Activated CD4-positive, alpha-beta memory T cell treated with anti-CD3 and anti-CD28 coated beads for 36 hours (primary cell): ENCODE results near the gene SFT2D2. TPM values are rescaled to one million over a fixed set of nuclear protein-coding genes. Genes with fewer than 3 reads are reported as not detected.

Experiments used
- CTCF ChIA-PET: fragments of 350-600 bp; sonication (Branson Sonifier 250); formaldehyde crosslinking; loops from one replicate; lab custom pipeline; 2021; ENCODE audit warnings: antibody characterized with exemption, inconsistent platforms; lab: Charles Lee
- POLR2A ChIA-PET: fragments of 350-600 bp; sonication (Branson Sonifier 250); formaldehyde crosslinking; loops from one replicate; lab custom pipeline; 2021; ENCODE audit warnings: antibody characterized with exemption; lab: Charles Lee
- DNase-seq: peaks from one replicate; pipeline ENCODE4 v3.0.0-alpha.2; 2020
- H3K27ac Mint-ChIP-seq: one replicate; pipeline ENCODE4 v1.8.0; 2021; ENCODE audit warnings: mixed read lengths
- H3K27me3 Mint-ChIP-seq: one replicate; pipeline ENCODE4 v1.8.0; 2021; ENCODE audit warnings: mixed read lengths
- H3K36me3 Mint-ChIP-seq: one replicate; pipeline ENCODE4 v1.8.0; 2021; ENCODE audit warnings: mixed read lengths
- H3K4me1 Mint-ChIP-seq: one replicate; pipeline ENCODE4 v1.8.0; 2021; ENCODE audit warnings: low read depth, mixed read lengths
- H3K4me3 Mint-ChIP-seq: one replicate; pipeline ENCODE4 v1.8.0; 2021; ENCODE audit warnings: mild to moderate bottlenecking, mixed read lengths
- H3K9me3 Mint-ChIP-seq: one replicate; pipeline ENCODE4 v1.8.0; 2021; ENCODE audit warnings: mixed read lengths
- intact Hi-C: fragments of 100-400 bp; cut with micrococcal nuclease; formaldehyde crosslinking; loops from one replicate; pipeline ENCODE4 v1.15.1; 2023
- total RNA-seq, 2 experiments: library from RNA; stranded (reverse); gene quantifications; one replicate each; pipeline ENCODE4 v1.2.3, GENCODE V29; 2021

Gene SFT2D2
- total RNA-seq, 2 experiments from 2014 or later: 52.3 to 52.9 TPM

DNA sequence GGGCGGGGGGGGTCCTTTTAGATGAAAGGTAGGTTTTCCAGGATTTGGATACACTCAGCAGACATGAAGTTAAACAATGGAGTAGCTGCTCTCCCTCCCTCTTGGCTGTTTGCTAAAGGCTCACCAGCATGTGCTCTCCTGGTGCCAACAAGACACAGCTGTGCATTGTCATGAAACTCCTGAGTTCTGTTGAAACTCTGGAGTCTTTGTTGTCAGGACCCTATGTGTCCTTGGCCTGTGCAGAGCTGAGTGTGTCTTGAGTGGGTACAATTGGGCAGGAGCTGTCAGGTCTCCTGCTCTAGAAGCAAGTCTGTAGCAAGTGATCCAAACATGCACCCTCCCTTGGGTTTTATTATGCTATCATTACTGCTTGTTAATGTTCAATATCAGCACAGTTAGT, 67.6 kb downstream of the SFT2D2 start:
- no peaks in the 10 kb centered on the region for H3K4me1 Mint-ChIP-seq
- peaks cover 7% of the 10 kb centered on the region for H3K36me3 Mint-ChIP-seq
- DNase-seq: no peak
- H3K9me3 Mint-ChIP-seq: no peaks in the 10 kb centered on the region
- no peak overlapping the region for H3K4me3 Mint-ChIP-seq
- intact Hi-C loops: no loop called here
- ChIA-PET CTCF (interaction anchor here (0.7 kb wide), 1 partner anchor 261 kb away, joined by 3 read pairs; no protein-coding TSS in a partner anchor), POLR2A (no interaction called here)
- H3K27me3 Mint-ChIP-seq: no peaks in the 10 kb centered on the region
- no peak overlapping the region for H3K27ac Mint-ChIP-seq

DNA sequence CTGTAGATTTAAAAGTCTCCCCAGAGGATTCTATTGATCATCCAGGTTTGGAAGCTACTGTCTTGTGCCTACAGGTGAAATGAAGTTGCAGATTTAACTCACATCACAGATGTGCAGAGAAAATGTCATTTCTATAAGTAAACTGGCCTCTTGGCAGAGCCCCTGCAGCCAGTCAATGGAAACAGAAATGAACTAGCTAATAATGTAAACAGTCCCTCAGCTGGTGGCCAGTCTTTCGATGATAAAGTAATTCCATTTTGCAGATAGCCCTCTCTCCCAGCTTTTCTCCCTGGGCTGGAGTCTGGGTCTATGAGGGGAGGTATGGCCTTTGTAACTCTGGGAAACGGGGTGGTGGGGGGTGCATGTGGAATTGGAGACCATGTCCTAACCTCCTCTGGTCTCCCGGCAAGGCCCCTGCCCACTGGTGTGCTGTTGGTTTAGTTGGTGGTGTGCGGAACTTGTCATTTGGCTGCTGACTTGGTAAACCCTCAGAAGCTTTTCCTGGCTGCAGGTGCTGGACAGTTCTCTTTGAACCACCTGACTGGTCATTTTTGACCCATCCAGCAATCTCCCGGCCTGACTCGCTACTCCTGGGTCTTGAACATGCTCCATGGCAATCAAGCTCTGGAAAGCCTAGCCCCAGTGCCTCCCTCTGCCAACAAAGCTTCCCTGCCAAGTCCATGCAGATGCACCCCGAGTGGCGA, 69.8 kb downstream of the SFT2D2 start:
- peaks cover 7% of the 10 kb centered on the region for H3K36me3 Mint-ChIP-seq
- POLR2A ChIA-PET: no interaction called here
- no peak overlapping the region for H3K27ac Mint-ChIP-seq
- intact Hi-C loops: no loop called here
- CTCF ChIA-PET: no interaction called here
- no peaks in the 10 kb centered on the region for H3K4me1 Mint-ChIP-seq
- DNase-seq: no peak
- no peak overlapping the region for H3K4me3 Mint-ChIP-seq
- H3K9me3 Mint-ChIP-seq: no peaks in the 10 kb centered on the region
- no peaks in the 10 kb centered on the region for H3K27me3 Mint-ChIP-seq

DNA sequence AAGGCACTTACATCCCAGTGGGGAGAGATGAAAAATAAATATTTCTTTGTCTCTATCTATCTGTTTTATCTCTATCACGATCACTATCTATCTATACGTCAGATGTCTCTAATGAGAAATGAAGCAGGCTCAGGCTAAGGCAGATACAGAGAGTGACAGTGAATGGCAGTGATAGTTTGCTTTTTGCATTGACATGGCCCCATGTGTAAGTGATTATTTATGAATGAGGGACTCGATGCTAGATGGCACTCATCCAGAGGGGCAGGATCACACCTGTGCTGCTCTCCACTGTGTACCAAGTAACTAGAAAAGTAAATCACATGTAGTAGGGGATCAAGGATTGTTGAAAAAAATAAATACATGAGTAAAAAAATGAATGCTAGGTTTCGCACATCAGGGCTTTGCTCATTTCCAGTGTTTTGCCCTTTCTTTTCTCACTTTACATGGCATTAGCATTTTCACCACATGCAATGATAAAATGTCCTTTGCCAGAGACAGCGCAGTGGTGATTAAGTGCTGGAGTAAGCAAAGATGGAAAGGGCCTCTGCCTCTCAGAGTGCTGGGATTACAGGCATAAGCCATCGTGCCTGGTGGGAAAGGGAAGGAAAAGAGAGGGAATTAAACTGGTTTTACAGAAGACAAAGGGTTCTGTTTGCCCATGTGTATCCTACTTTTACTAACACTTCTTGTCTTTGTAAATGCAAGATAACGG, 71.4 kb downstream of the SFT2D2 start:
- ChIA-PET CTCF (no interaction called here), POLR2A (no interaction called here)
- no peaks in the 10 kb centered on the region for H3K27me3 Mint-ChIP-seq
- no peaks in the 10 kb centered on the region for H3K9me3 Mint-ChIP-seq
- H3K27ac Mint-ChIP-seq: no peak overlapping the region
- DNase-seq: no peak
- intact Hi-C loops: no loop called here
- peaks cover 7% of the 10 kb centered on the region for H3K36me3 Mint-ChIP-seq
- no peaks in the 10 kb centered on the region for H3K4me1 Mint-ChIP-seq
- H3K4me3 Mint-ChIP-seq: no peak overlapping the region

DNA sequence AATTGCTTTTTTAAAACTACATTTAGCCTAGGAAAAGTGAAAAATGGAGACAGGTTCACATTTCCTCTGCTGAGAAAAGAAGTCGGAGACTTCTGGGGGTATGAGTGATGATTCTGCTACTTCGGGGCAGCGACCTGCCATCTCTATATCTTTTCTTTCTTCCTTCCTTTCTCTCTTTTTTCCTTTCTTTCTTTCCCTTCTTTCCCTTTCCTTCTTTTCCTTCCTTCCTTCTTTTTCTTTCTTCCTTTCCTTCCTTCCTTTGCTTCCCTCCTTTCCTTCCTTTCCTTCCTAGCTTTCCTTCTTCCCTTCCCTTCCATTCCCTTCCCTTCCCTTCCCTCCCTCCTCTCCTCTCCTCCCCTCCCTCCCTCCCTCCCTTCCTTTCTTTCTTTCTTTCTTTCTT, 72.6 kb downstream of the SFT2D2 start:
- Mint-ChIP-seq H3K36me3 (peaks cover 4% of the 10 kb centered on the region), H3K9me3 (no peaks in the 10 kb centered on the region), H3K27ac (no peak overlapping the region), H3K4me3 (no peak overlapping the region), H3K4me1 (no peaks in the 10 kb centered on the region), H3K27me3 (no peaks in the 10 kb centered on the region)
- ChIA-PET CTCF (no interaction called here), POLR2A (no interaction called here)
- no peak for DNase-seq
- intact Hi-C loops: no loop called here

DNA sequence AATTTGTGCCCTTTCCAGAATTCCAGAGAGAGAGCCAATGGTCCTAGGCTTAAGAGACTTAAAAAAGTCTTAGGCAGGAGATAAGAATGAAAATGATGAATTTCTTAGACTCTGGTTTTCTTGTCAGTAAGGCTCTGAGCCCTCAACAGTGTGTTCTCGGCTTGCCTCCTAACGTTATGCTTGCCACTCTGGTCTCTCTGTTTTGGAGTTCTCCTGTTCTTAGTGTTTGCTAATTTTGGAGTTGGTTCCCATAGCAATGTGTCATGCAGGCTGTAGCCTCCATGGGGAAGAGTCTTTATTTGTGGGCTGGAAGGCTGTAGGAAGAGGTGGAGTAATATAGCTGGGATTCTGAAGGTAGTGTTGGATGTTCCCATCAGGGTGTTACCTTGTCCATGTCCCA, 74.8 kb downstream of the SFT2D2 start:
- H3K27me3 Mint-ChIP-seq: no peaks in the 10 kb centered on the region
- no peaks in the 10 kb centered on the region for H3K4me1 Mint-ChIP-seq
- intact Hi-C loops: no loop called here
- ChIA-PET POLR2A (no interaction called here), CTCF (no interaction called here)
- DNase-seq: no peak
- H3K4me3 Mint-ChIP-seq: no peak overlapping the region
- H3K36me3 Mint-ChIP-seq: peaks cover 4% of the 10 kb centered on the region
- no peak overlapping the region for H3K27ac Mint-ChIP-seq
- H3K9me3 Mint-ChIP-seq: no peaks in the 10 kb centered on the region

DNA sequence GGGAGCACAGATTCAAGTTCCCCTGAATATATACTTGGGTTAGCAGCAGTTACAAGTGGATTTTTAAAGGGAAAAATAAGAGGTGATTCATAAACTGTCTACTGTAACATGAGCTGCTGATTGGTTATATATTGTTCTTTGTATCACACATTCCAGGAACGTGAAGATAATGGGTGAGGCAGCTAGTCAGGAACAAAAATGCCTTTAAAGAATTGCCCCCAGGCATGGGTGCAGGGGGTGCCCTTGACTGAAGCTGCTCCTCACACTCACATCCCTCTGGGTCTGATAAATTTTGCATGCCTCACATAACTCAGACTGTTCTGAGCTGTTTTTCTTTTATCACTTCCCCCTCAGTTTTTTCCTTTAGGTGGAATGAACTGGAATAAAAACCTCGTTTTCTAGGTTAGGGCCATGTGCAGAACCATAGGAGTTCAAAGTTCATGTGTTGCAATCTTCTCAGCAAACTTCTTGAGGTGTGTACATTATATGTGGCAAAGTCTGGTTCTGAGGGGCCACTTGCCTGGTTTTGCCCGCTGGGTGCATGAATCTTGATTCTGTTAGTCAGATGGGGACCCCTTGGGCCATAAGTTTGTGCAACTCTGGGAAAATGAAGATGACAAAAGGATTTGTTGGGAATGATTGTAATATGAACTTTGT, 76.0 kb downstream of the SFT2D2 start:
- DNase-seq: no peak
- Mint-ChIP-seq H3K27ac (no peak overlapping the region), H3K4me1 (no peaks in the 10 kb centered on the region), H3K36me3 (peaks cover 2% of the 10 kb centered on the region), H3K4me3 (no peak overlapping the region), H3K27me3 (no peaks in the 10 kb centered on the region), H3K9me3 (no peaks in the 10 kb centered on the region)
- intact Hi-C loops: no loop called here
- ChIA-PET POLR2A (no interaction called here), CTCF (no interaction called here)

Other genes starting within 250 kb of the SFT2D2 start
- under 1 TPM; 0.88 to 0.97 TPM for gene GPR161, start 89.1 kb upstream of the SFT2D2 start, total RNA-seq
- 10 to 100 TPM; 51.1 to 54.2 TPM for gene TIPRL, start 47.0 kb upstream of the SFT2D2 start, total RNA-seq
- gene TBX19, start 54.9 kb downstream of the SFT2D2 start, total RNA-seq: 1 to 10 TPM; 2.2 to 2.3 TPM